HepG2 (cell line): ENCODE measurements around the gene CNBD2. TPM values are rescaled to one million over a fixed set of nuclear protein-coding genes. Genes with fewer than 3 reads are reported as not detected.

Experiments
- ATAC-seq: fragments of 200-7000 bp; cut with Tn5 transposase; 3 replicates; pipeline ENCODE4 v1.9.1; 2020; ENCODE audit warnings: mild to moderate bottlenecking, moderate library complexity
- BruUV-seq: library from RNA; stranded (reverse); fragments of 400-500 nt; replicated peaks from 2 replicates; lab custom pipeline; 2021; lab: Mats Ljungman, UMichigan
- CTCF ChIA-PET: fragments of 300-600 bp; formaldehyde crosslinking; extraction: SDS; loops from one replicate; lab custom pipeline; 2021; ENCODE audit warnings: low total read pairs, inconsistent platforms, low intra/inter-chr PET ratio; lab: Yijun Ruan, JAX
- POLR2A ChIA-PET: fragments of 350-600 bp; sonication (Branson Sonifier 250); formaldehyde crosslinking; loops from one replicate; lab custom pipeline; 2020; ENCODE audit warnings: antibody characterized with exemption, inconsistent platforms; lab: Yijun Ruan, JAX
- DNase-seq: peaks from one replicate; pipeline ENCODE4 v3.0.0-alpha.2; 2015; ENCODE audit warnings: low spot score
- FAIRE-seq: peaks from 3 replicates; lab custom pipeline; 2011; peaks lifted over from hg19 to GRCh38; lab: Jason Lieb, UNC
- H2AFZ ChIP-seq: one replicate; pipeline ENCODE4 v1.6.1; 2011; ENCODE audit warnings: low read length, inconsistent platforms
- H3K27ac ChIP-seq: fragments of 300-600 bp; 3 replicates; pipeline ENCODE4 v1.8.0; 2011; ENCODE audit warnings: mixed run types, mild to moderate bottlenecking, mixed read lengths, low read length, inconsistent platforms; ENCODE audit not compliant: insufficient read depth; ENCODE audit errors: extremely low read length
- H3K27me3 ChIP-seq, 2 experiments: fragments of 200-600 bp in 1 of 2; 2 replicates in 1 of 2; 3 replicates in 1 of 2; pipeline versions ENCODE4 v1.6.0 to v1.8.0; 2011; ENCODE audit warnings: low read length in 2 of 2, mild to moderate bottlenecking in 2 of 2, moderate library complexity in 2 of 2, inconsistent platforms in 1 of 2; ENCODE audit not compliant: insufficient read depth in 2 of 2, control insufficient read depth in 1 of 2
- H3K36me3 ChIP-seq, 2 experiments: fragments of 200-600 bp in 1 of 2; replicated peaks in 1 of 2; 2 replicates in 1 of 2; 3 replicates in 1 of 2; pipeline versions ENCODE4 v1.5.1 to v1.8.0; 2011; ENCODE audit warnings: low read length in 2 of 2, inconsistent platforms in 1 of 2; ENCODE audit not compliant: insufficient read depth in 2 of 2, control insufficient read depth in 1 of 2
- H3K4me1 ChIP-seq: 2 replicates; pipeline ENCODE4 v1.5.1; 2012; ENCODE audit warnings: low read length, inconsistent platforms; ENCODE audit not compliant: insufficient read depth
- H3K4me2 ChIP-seq: 2 replicates; pipeline ENCODE4 v1.6.0; 2011; ENCODE audit warnings: low read depth, low read length, inconsistent platforms
- H3K4me3 ChIP-seq, 3 experiments: fragments of 200-600 bp in 1 of 3; sonication (generic), shearing (Covaris generic) in 1 of 3; replicated peaks in 1 of 3; 2 replicates each; pipeline ENCODE4 v1.5.1; 2011 to 2016; ENCODE audit warnings: low read length in 3 of 3, inconsistent platforms in 2 of 3, low read depth in 2 of 3, mild to moderate bottlenecking in 2 of 3, control low read depth in 1 of 3, mixed read lengths in 1 of 3; ENCODE audit not compliant: insufficient read depth in 1 of 3
- H3K79me2 ChIP-seq: one replicate; pipeline ENCODE4 v1.6.1; 2011; ENCODE audit warnings: low read length, inconsistent platforms; ENCODE audit not compliant: insufficient read depth
- H3K9ac ChIP-seq: 2 replicates; pipeline ENCODE4 v1.6.0; 2011; ENCODE audit warnings: mild to moderate bottlenecking, low read depth, low read length, inconsistent platforms; ENCODE audit not compliant: insufficient read depth
- H3K9me3 ChIP-seq: 2 replicates; pipeline ENCODE4 v1.5.1; 2012; ENCODE audit warnings: mild to moderate bottlenecking, low read length
- H4K20me1 ChIP-seq: 2 replicates; pipeline ENCODE4 v1.6.0; 2011; ENCODE audit warnings: inconsistent platforms, mild to moderate bottlenecking, low read length, moderate library complexity; ENCODE audit not compliant: insufficient read depth
- DNMT1 ChIP-seq: sonication (generic); formaldehyde crosslinking; IDR thresholded peaks from 2 replicates; pipeline ENCODE4 v1.5.1; 2020; ENCODE audit warnings: mild to moderate bottlenecking, missing genetic modification reagents
- HNF4G ChIP-seq, 2 experiments: sonication (generic) in 1 of 2; formaldehyde crosslinking in 1 of 2; IDR thresholded peaks; 2 replicates each; pipeline versions ENCODE4 v1.4.0 to v1.6.1; 2011 to 2020; ENCODE audit warnings: borderline replicate concordance in 2 of 2, low read depth in 2 of 2, mild to moderate bottlenecking in 2 of 2, low read length in 1 of 2, missing genetic modification reagents in 1 of 2, moderate library complexity in 1 of 2
- MAFG ChIP-seq: sonication (generic); formaldehyde crosslinking; IDR thresholded peaks from 2 replicates; pipeline ENCODE4 v1.5.1; 2020; ENCODE audit warnings: mild to moderate bottlenecking, missing genetic modification reagents
- MXD4 ChIP-seq: IDR thresholded peaks from 2 replicates; pipeline ENCODE4 v1.6.1; 2016; ENCODE audit warnings: mild to moderate bottlenecking, missing biosample characterization, missing genetic modification reagents
- SOX13 ChIP-seq, 3 experiments: fragments of 450-650 bp in 1 of 3; sonication (generic) in 1 of 3; formaldehyde crosslinking in 1 of 3; IDR thresholded peaks in 2 of 3; conservative IDR thresholded peaks in 1 of 3; 2 replicates each; pipeline versions ENCODE4 v1.5.0 to v1.6.1; 2016 to 2020; ENCODE audit warnings: antibody characterized with exemption in 1 of 3, mild to moderate bottlenecking in 1 of 3, missing compliant biosample characterization in 1 of 3, missing genetic modification reagents in 1 of 3, moderate library complexity in 1 of 3
- ZBTB37 ChIP-seq: sonication (generic); formaldehyde crosslinking; IDR thresholded peaks from 2 replicates; pipeline ENCODE4 v1.4.0; 2020; ENCODE audit warnings: mild to moderate bottlenecking, missing genetic modification reagents
- ZMAT3 ChIP-seq: sonication (generic); formaldehyde crosslinking; conservative IDR thresholded peaks from 2 replicates; pipeline ENCODE4 v1.7.0; 2021; ENCODE audit warnings: missing genetic modification reagents
- ZNF383 ChIP-seq: sonication (generic); formaldehyde crosslinking; IDR thresholded peaks from 2 replicates; pipeline ENCODE4 v1.4.0; 2020; ENCODE audit warnings: missing genetic modification reagents, mild to moderate bottlenecking, borderline replicate concordance
- WGBS: methylation state at CpG from one replicate; pipeline ENCODE4 v1.1.6; 2017; ENCODE audit warnings: low lambda C conversion rate; 5-methylcytosine and 5-hydroxymethylcytosine counted together
- in situ Hi-C: cut with HindIII; loops from 2 replicates; pipeline ENCODE4 v1.10.0; 2017; ENCODE audit warnings: low pct_unique_long_range_greater_than_20kb; ENCODE audit not compliant: extremely low pct_ligation_motif_present
- intact Hi-C: fragments of 100-400 bp; cut with micrococcal nuclease; formaldehyde crosslinking; loops from one replicate; pipeline ENCODE4 v1.10.0; 2022; ENCODE audit not compliant: unreplicated experiment
- polyA plus RNA-seq, 8 experiments: library from polyadenylated mRNA; depleted of rRNA in 3 of 8; stranded (reverse) in 7 of 8; unstranded in 1 of 8; fragments of >200 nt; fragmentation: Illumina TruSeq in 4 of 8; extraction: Trizol in 4 of 8; gene quantifications; 2 replicates each; pipeline versions ENCODE4 v1.2.1 to v1.2.3, GENCODE V29; 2011 to 2016; ENCODE audit warnings: low read depth in 4 of 8, missing spikeins in 1 of 8, mixed read lengths in 1 of 8; ENCODE audit not compliant: insufficient read depth in 1 of 8
- total RNA-seq, 5 experiments: library from RNA; depleted of rRNA; stranded (reverse); fragments of >200 nt; fragmentation: Illumina TruSeq; extraction: Trizol; gene quantifications; 2 replicates each; pipeline ENCODE4 v1.2.3, GENCODE V29; 2016; ENCODE audit warnings: low read depth in 1 of 5

Gene CNBD2
- total and polyA plus RNA-seq, 2 of the 13 experiments (the other 11 are each of a cell fraction or from before 2014, with no cell fraction given) = 12.4 to 22.8 TPM

DNA sequence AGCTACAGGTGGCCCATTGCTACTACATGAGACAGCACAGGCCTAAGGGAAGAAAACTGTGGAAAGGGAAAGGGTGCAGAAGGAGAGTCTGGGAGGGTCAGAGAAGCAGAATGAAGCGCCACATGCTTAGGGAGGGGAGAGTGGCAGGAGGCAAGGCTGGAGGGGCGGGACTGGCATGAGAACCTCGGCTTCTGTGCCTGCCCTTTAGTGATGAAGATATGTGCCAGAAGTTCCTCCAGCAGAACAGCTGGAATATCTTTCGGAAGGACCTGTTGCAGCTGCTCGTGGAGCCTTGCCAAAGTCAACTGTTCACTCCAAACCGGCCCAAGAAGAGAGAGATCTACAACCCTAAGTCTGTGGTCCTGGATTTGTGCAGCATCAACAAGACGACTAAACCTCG, 61.8 kb downstream of the CNBD2 start:
- peaks cover 2 to 41% of the 10 kb centered on the region in 2 experiments; a peak in 4 of 5 replicates for H3K27me3 ChIP-seq
- no peak overlapping the region for H3K4me3 ChIP-seq
- no peaks in the 10 kb centered on the region for H3K79me2 ChIP-seq
- H3K27ac ChIP-seq = no peak overlapping the region
- CTCF ChIA-PET = no interaction called here
- no peak overlapping the region for H3K9ac ChIP-seq
- H4K20me1 ChIP-seq = no peaks in the 10 kb centered on the region
- no peaks in the 10 kb centered on the region for H3K4me1 ChIP-seq
- H3K36me3 ChIP-seq = no peaks in the 10 kb centered on the region
- WGBS = 7% methylated on average over 8 of the region's 8 CpGs
- POLR2A ChIA-PET = no interaction called here
- no TSS peak for BruUV-seq
- no peaks in the 10 kb centered on the region for H3K9me3 ChIP-seq
- intact Hi-C loops = no loop called here
- H2AFZ ChIP-seq = no peak overlapping the region
- FAIRE-seq (no peak), DNase-seq (no peak), ATAC-seq (no peak)
- TF ChIP-seq ZMAT3 (CRISPR knock-in tag) (no peak), ZNF383 (CRISPR knock-in tag) (no peak), SOX13 (IDR thresholded peaks at IDR 0.05) (no peak), SOX13 (CRISPR knock-in tag; conservative IDR thresholded peaks at IDR 0.05 in 1 of 2, IDR thresholded peaks at IDR 0.05 in 1 of 2) (no peak), MXD4 (no peak), DNMT1 (CRISPR knock-in tag) (no peak), ZBTB37 (CRISPR knock-in tag) (no peak), MAFG (no peak), HNF4G (IDR thresholded peaks at IDR 0.05; ENCODE audit: borderline replicate concordance, low read depth, low read length) (no peak), HNF4G (CRISPR knock-in tag; IDR thresholded peaks at IDR 0.05; ENCODE audit: borderline replicate concordance, low read depth) (no peak)
- in situ Hi-C loops = no loop called here
- no peak overlapping the region for H3K4me2 ChIP-seq
